NB4 (cell line): ENCODE results near the gene TMEM168.

Experiments used
- MYC ChIP-seq: IDR thresholded peaks from 2 replicates; pipeline ENCODE4 v1.6.1; 2011; ENCODE audit warnings: low read depth, low read length
- POLR2A ChIP-seq: IDR thresholded peaks from 2 replicates; pipeline ENCODE4 v1.6.1; 2011; ENCODE audit warnings: mild to moderate bottlenecking; ENCODE audit not compliant: insufficient read length; ENCODE audit errors: extremely low read depth
- TF ChIP-seq, protein P1 (sequence below): IDR thresholded peaks from one replicate; pipeline ENCODE4 v1.5.1; 2012; ENCODE audit warnings: low read depth, low read length
- TF ChIP-seq, protein P2 (sequence below): IDR thresholded peaks from 2 replicates; pipeline ENCODE4 v1.6.1; 2011; ENCODE audit warnings: low read depth, low read length

DNA sequence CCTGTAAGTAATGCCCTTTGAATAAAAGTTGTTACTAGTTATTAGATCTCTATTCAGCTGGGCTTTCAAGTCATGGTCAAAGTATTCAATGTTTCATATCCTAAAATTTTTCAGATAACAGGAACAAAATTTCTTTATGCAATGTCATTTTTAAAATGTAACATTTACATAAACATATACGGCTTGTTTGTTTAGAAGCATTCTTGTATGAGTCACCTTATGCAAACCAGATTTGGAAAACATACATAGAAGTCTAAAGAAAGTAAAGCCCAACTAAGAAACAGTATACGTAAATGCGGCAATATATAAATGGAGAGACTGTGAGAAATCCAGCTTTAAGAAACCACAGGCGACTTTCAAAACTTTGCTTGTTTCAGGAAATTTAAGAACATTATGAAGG is 10.5 kb downstream of the TMEM168 start:
- no peak for TF ChIP-seq POLR2A
- TF ChIP-seq, protein P1, sequence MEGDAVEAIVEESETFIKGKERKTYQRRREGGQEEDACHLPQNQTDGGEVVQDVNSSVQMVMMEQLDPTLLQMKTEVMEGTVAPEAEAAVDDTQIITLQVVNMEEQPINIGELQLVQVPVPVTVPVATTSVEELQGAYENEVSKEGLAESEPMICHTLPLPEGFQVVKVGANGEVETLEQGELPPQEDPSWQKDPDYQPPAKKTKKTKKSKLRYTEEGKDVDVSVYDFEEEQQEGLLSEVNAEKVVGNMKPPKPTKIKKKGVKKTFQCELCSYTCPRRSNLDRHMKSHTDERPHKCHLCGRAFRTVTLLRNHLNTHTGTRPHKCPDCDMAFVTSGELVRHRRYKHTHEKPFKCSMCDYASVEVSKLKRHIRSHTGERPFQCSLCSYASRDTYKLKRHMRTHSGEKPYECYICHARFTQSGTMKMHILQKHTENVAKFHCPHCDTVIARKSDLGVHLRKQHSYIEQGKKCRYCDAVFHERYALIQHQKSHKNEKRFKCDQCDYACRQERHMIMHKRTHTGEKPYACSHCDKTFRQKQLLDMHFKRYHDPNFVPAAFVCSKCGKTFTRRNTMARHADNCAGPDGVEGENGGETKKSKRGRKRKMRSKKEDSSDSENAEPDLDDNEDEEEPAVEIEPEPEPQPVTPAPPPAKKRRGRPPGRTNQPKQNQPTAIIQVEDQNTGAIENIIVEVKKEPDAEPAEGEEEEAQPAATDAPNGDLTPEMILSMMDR: no peak
- TF ChIP-seq MYC: no peak
- TF ChIP-seq, protein P2, sequence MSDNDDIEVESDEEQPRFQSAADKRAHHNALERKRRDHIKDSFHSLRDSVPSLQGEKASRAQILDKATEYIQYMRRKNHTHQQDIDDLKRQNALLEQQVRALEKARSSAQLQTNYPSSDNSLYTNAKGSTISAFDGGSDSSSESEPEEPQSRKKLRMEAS: no peak
